PFSK-1 (cell line): ENCODE measurements around the gene FOXM1.

ENCODE experiments used
- FOXP2 ChIP-seq: optimal IDR thresholded peaks from 2 replicates; pipeline ENCODE3; 2011; ENCODE audit warnings: borderline replicate concordance, control low read depth, inconsistent platforms; ENCODE audit not compliant: insufficient read depth; ENCODE audit errors: extremely low read length, extremely low read depth
- POLR2AphosphoS5 ChIP-seq: IDR thresholded peaks from 2 replicates; pipeline ENCODE4 v1.6.1; 2012; ENCODE audit warnings: low read depth, mild to moderate bottlenecking, control low read depth, low read length, moderate library complexity
- SIN3A ChIP-seq: IDR thresholded peaks from 2 replicates; pipeline ENCODE4 v1.6.1; 2012; ENCODE audit warnings: mild to moderate bottlenecking, low read length, moderate library complexity, borderline replicate concordance; ENCODE audit not compliant: insufficient read depth
- TAF1 ChIP-seq: IDR thresholded peaks from 2 replicates; pipeline ENCODE4 v1.6.1; 2012; ENCODE audit warnings: low read length, control low read depth, borderline replicate concordance; ENCODE audit not compliant: insufficient read depth
- TF ChIP-seq, protein P1 (sequence below), 2 experiments: IDR thresholded peaks; 2 replicates each; pipeline versions ENCODE4 v1.6.1 to v1.8.0; 2011 to 2012; ENCODE audit warnings: low read depth in 2 of 2, low read length in 2 of 2, control low read depth in 1 of 2, inconsistent platforms in 1 of 2, mild to moderate bottlenecking in 1 of 2, moderate library complexity in 1 of 2; ENCODE audit not compliant: insufficient read depth in 1 of 2

- TF ChIP-seq POLR2AphosphoS5, result no peak
- TF ChIP-seq SIN3A, result no peak
- no peak for TF ChIP-seq TAF1
- TF ChIP-seq, protein P1, sequence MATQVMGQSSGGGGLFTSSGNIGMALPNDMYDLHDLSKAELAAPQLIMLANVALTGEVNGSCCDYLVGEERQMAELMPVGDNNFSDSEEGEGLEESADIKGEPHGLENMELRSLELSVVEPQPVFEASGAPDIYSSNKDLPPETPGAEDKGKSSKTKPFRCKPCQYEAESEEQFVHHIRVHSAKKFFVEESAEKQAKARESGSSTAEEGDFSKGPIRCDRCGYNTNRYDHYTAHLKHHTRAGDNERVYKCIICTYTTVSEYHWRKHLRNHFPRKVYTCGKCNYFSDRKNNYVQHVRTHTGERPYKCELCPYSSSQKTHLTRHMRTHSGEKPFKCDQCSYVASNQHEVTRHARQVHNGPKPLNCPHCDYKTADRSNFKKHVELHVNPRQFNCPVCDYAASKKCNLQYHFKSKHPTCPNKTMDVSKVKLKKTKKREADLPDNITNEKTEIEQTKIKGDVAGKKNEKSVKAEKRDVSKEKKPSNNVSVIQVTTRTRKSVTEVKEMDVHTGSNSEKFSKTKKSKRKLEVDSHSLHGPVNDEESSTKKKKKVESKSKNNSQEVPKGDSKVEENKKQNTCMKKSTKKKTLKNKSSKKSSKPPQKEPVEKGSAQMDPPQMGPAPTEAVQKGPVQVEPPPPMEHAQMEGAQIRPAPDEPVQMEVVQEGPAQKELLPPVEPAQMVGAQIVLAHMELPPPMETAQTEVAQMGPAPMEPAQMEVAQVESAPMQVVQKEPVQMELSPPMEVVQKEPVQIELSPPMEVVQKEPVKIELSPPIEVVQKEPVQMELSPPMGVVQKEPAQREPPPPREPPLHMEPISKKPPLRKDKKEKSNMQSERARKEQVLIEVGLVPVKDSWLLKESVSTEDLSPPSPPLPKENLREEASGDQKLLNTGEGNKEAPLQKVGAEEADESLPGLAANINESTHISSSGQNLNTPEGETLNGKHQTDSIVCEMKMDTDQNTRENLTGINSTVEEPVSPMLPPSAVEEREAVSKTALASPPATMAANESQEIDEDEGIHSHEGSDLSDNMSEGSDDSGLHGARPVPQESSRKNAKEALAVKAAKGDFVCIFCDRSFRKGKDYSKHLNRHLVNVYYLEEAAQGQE (IDR thresholded peaks at IDR 0.05; ENCODE audit: insufficient read depth in 1 of 2, low read depth in 2 of 2, low read length in 2 of 2), result no peak
- no peak for TF ChIP-seq FOXP2
Observed at GRCh38 chr12:2893007-2893406, 16.0 kb upstream of the FOXM1 start.
